NCI-H774 (cell line): Measurements from ENCODE around the gene FBLN5.
"Not testable (repeated sequence)": the region's sequence is repeated elsewhere in the genome, so short reads cannot be mapped to it uniquely, and the experiment has no call there.

Source experiments
- DNase-seq: peaks from one replicate; lab custom pipeline; 2025; lab: John Stamatoyannopoulos, UW

FBLN5 gene

GRCh38 chr14:91884664-91885063 lies 62.8 kb downstream of the FBLN5 start:
- no peak for DNase-seq

GRCh38 chr14:91883753-91884152 lies 63.7 kb downstream of the FBLN5 start:
- DNase-seq = no peak

DNA sequence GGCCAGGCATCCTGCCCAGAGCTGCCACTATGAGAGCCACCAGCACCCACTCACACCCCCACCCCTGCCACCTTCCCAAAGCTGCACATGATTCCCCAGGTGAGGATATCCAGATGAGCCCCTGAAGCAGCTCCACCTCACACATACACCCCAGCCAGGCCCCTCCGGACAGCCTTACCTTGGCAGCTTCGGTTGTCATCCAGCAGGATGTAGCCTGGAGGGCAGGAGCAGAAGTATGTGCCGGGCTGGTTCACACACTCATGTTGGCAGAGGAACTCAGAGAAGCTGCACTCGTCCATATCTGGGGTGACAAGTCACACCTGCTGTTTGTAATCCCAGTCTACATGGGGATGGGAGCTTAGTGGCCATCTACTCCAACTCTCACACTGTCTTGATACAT lies 64.7 kb downstream of the FBLN5 start:
- DNase-seq = no peak

GRCh38 chr14:91882369-91882768 lies 65.1 kb downstream of the FBLN5 start:
- DNase-seq = no peak

DNA sequence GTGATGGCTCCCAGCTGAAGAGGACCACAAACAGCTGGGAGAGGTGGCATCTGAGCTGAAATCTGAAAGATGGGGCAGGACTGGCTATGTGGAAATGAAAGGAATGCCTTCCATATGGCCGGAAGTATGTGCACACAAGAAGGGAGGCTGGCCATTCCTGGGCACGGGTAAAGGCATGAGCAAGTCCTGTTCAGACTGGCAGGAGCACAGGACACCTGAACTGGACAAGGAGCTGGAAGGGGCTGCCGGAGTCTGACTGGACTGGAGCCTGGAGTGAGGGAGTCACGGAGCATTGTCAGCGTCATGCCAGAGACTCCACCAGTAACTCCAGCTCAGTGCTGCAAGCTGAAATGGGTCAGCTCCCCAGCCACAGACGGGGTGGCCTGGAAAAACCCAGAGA lies 68.3 kb downstream of the FBLN5 start:
- no peak for DNase-seq

GRCh38 chr14:91878274-91878673 lies 69.2 kb downstream of the FBLN5 start:
- no peak for DNase-seq

DNA sequence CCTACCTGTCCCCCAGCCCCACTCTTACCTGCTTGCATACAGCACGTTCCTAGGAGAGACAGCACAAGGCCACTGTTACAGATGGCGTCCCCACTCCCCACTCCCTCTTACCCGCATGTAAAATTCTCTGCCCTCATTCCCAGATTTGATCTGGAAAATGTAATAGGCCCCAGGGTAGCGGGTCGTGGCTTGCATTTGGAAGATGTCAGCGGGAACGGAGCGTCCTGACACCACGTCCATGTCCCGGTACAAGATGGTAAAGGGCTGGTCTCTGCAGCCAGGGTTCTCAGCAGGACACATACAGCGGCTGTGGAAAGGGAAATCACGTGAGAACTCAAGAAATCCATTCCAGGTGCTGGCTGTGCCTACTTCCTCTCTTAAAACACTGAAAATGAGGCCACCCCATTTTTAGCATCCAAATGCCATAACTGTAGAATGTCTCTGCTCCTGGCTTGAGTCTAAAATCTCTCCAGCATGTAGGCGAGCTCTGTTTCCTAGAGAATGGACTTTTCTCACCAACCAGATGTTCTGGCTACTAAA lies 70.0 kb downstream of the FBLN5 start:
- DNase-seq = no peak

DNA sequence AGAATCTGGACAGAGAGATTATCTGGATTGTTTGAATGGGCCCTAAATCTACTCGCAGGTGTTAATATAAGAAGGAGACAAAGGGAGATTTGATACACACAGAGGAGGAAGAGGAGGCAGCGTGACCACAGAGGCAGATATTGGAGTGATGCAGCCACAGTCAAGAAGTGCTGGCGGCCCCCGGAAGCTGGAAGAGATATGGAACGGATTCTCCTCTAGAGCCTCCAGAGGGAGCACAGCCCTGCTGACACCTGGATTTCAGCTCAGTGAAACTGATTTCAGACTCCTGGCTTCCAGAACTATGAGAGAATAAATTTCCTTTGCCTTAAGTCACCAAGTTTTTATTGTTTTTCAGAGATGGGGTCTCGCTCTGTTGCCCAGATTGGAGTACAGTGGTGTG lies 71.0 kb downstream of the FBLN5 start:
- no peak for DNase-seq

GRCh38 chr14:91875525-91876286 lies 71.8 kb downstream of the FBLN5 start:
- no peak for DNase-seq

DNA sequence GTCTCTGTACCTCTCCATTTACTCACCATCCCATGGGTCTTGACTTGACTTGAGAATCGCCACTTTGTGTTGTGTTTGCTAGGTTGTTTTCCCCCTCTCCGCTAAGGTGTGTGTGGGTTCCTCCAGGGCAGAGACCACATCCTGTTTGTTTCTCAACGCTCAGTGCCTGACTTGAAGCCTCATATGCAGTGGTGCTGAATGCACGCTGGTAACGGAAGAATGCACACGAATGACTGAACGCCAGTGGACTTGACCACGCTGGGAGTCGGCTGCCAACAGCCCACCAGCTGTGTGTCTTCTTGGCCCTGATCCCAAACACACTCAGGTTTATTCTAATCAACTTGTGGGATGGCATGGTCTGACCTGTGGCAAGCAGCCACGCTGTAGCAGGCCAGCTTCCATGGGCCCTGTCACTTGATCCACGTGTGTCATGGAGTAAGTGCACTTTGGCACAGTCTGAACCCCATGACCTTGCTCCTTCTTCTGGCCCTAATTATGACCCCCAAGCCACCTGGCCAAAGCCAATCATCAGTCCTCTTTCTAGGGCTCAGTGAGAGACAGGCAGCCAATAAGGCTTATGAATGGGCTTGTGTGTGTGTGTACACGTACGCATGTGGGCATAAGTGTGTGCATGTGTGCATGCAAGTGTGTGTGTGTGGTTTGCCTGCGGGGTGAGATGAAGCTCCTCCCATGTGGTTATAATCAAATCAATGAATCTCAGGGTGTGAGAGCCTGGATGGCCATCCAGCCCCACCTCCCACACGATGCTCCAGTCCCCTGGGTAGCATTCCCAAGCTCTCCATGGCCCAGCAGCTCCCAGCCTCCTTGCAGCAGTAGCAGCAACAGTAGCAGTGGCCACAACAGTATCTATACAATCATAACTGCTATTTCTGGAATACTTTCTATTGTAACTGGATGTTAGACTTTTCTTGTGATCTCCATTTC lies 73.8 kb downstream of the FBLN5 start:
- DNase-seq = no peak

- DNase-seq = no peak
These were observed 74.7 kb downstream of the FBLN5 start for GRCh38 chr14:91872517-91873470.

GRCh38 chr14:91872011-91872501 lies 75.4 kb downstream of the FBLN5 start:
- DNase-seq = no peak

DNA sequence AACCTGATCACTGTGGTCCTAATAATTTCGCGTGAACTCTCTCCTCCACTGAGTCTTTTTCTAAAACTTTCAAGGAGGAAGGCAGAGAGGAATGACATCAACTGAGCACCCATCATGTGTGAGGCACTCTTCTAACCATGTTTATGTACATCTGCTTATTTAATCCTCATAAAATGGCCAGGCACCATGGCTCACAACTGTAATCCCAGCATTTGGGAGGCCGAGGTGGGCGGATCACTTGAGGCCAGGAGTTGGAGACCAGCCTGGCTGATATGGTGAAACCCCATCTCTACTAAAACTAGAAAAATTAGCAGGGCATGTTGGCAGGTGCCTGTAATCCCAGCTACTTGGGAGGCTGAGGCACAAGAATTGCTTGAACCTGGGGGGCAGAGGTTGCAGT lies 76.1 kb downstream of the FBLN5 start:
- not testable (repeated sequence) for DNase-seq

GRCh38 chr14:91870890-91871289 lies 76.6 kb downstream of the FBLN5 start:
- DNase-seq = no peak

GRCh38 chr14:91870001-91870400 lies 77.5 kb downstream of the FBLN5 start:
- no peak for DNase-seq

GRCh38 chr14:91869556-91869955 lies 77.9 kb downstream of the FBLN5 start:
- no peak for DNase-seq

- DNase-seq = no peak
These were observed 80.0 kb downstream of the FBLN5 start, which contains the start of gene TC2N for GRCh38 chr14:91867316-91867988. Gene TC2N (minus strand): TSS chr14:91867536. CDS start chr14:91813769, 53,767 bp downstream.

DNA sequence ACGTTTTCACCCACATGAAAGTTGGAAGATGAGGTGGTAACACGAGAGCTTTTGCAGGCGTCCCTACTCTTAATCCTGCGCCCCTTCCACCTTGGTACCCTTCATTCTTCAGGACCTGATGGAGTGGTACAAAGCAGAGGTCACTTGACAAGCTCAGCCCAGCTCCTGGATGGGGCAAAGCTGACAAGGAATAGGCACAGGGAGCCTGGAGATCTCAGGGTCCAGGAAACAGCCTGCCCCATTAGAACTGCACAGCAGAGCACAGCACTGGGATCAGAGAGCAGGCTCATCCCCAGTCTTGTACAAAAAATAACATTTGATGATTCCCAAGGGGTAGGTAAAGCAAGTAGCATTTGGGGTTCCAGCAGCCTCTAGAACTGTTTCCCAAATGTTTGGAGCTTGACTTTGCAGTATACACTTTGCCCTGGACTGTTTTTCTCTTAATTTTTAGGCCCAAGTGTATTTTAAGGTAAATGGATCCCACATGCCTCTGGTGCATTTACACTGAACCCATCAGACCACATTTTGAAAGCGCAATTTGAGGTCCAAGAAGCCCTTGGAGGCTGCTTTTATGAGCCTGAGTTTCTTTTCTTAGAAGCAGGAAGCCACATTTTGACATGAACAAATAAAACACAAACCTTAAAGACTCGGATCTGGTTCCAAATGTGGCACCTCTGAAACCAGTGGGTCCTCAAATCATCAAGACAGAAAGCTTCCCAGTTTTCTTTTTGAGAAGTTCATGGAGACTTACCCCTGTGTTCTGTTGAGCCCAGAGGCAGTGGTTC lies 80.8 kb downstream of the FBLN5 start:
- no peak for DNase-seq

GRCh38 chr14:91866061-91866460 lies 81.4 kb downstream of the FBLN5 start:
- DNase-seq = no peak

DNA sequence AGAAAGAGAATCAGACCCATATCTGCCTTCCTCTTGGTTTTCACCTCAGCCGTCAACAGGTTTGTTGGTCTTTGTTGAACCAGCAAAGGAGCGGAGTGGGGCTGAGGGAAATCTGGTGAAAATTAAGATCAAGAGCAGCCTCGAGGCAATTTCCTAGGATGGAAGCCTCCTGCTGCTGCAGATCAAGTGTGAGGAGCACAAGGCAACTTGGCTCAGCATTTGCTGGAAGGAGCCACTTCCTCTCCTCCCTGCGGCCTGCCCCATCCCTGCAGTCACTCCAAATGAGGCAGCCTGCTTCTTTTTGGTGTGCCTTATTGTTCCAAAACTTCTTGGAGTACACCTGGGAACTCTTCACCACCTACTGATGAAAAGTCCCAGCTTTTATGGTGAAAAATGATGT lies 85.1 kb downstream of the FBLN5 start:
- DNase-seq = no peak
